Right kidney (tissue), 1 donor: ENCODE data around the gene AIP.
A peak's percentile ranks its signal among the peaks of the same experiment; 100 is the strongest.
"Not testable (repeated sequence)": the region's sequence is repeated elsewhere in the genome, so short reads cannot be mapped to it uniquely, and the experiment has no call there.

Source experiments
- DNase-seq: peaks from one replicate; pipeline ENCODE4 v3.0.0-alpha.2; 2016

AIP gene

GRCh38 chr11:67505605-67506396, 23.0 kb downstream of the AIP start:
- peak; percentile 85 for DNase-seq

- DNase-seq: no peak
Observed at GRCh38 chr11:67506426-67507051, 23.7 kb downstream of the AIP start.

GRCh38 chr11:67507242-67507863, 24.5 kb downstream of the AIP start:
- DNase-seq: no peak

- DNase-seq: peak; percentile 89
Observed at GRCh38 chr11:67507864-67508485, 25.1 kb downstream of the AIP start, which contains the start of gene CDK2AP2. TSS of gene CDK2AP2 (minus strand) at chr11:67508162. CDS start at chr11:67508082, 80 bp downstream.

- peak; percentile 99 for DNase-seq
Observed at GRCh38 chr11:67508486-67509121, 25.8 kb downstream of the AIP start.

GRCh38 chr11:67510023-67510345, 27.2 kb downstream of the AIP start:
- no peak for DNase-seq

- not testable (repeated sequence) for DNase-seq
Observed at GRCh38 chr11:67511558-67511957, 28.7 kb downstream of the AIP start.

GRCh38 chr11:67514116-67514515, 31.3 kb downstream of the AIP start:
- no peak for DNase-seq

GRCh38 chr11:67516806-67517205, 34.0 kb downstream of the AIP start:
- DNase-seq: no peak

- DNase-seq: no peak
Observed at GRCh38 chr11:67517784-67518552, 35.1 kb downstream of the AIP start.

- no peak for DNase-seq
Observed at GRCh38 chr11:67519726-67520125, 36.9 kb downstream of the AIP start.

- DNase-seq: no peak
Observed at GRCh38 chr11:67520856-67521824, 38.3 kb downstream of the AIP start.

- no peak for DNase-seq
Observed at GRCh38 chr11:67521924-67522323, 39.1 kb downstream of the AIP start.

- no peak for DNase-seq
Observed at GRCh38 chr11:67522338-67522737, 39.5 kb downstream of the AIP start.

GRCh38 chr11:67522844-67523555, 40.2 kb downstream of the AIP start, which contains the start of gene CABP2:
TSS of gene CABP2 (minus strand) at chr11:67523446. CDS start at chr11:67523326, 120 bp downstream.
- no peak for DNase-seq

- no peak for DNase-seq
Observed at GRCh38 chr11:67523556-67524479, 41.0 kb downstream of the AIP start.

GRCh38 chr11:67524480-67524808, 41.6 kb downstream of the AIP start:
- DNase-seq: no peak

GRCh38 chr11:67525275-67525976, 42.6 kb downstream of the AIP start:
- no peak for DNase-seq
